GM18873 (cell line): ENCODE data around the gene LINS1.

Source experiments
- ATAC-seq: cut with Tn5 transposase; IDR thresholded peaks from one replicate; pipeline ENCODE4 v1.9.1; 2021; ENCODE audit warnings: mild to moderate bottlenecking, moderate library complexity, moderate number of reproducible peaks; ENCODE audit not compliant: unreplicated experiment, low FRiP score

LINS1 gene

GRCh38 chr15:100602064-100602822 is at the start of gene LINS1, which contains the start of gene ASB7:
Gene LINS1, minus strand, starts transcription at chr15:100602184. Its CDS starts 21,342 bp downstream, at chr15:100580842.
Gene ASB7, plus strand, starts transcription at chr15:100602589. Its CDS starts 9,628 bp downstream, at chr15:100612217.
- peak; percentile 92 for ATAC-seq

- no peak for ATAC-seq
Observed at GRCh38 chr15:100651253-100651652, 49.3 kb upstream of the LINS1 start.

GRCh38 chr15:100650685-100651084 is 48.7 kb upstream of the LINS1 start:
- ATAC-seq, result no peak

GRCh38 chr15:100648951-100649350 is 47.0 kb upstream of the LINS1 start:
- ATAC-seq, result no peak

GRCh38 chr15:100645671-100646070 is 43.7 kb upstream of the LINS1 start:
- ATAC-seq, result no peak

- no peak for ATAC-seq
Observed at GRCh38 chr15:100642950-100643338, 41.0 kb upstream of the LINS1 start.

GRCh38 chr15:100642213-100642949 is 40.4 kb upstream of the LINS1 start:
- no peak for ATAC-seq

GRCh38 chr15:100638177-100638730 is 36.3 kb upstream of the LINS1 start:
- ATAC-seq, result no peak

GRCh38 chr15:100635406-100636071 is 33.6 kb upstream of the LINS1 start:
- no peak for ATAC-seq

- ATAC-seq, result no peak
Observed at GRCh38 chr15:100633763-100634075, 31.7 kb upstream of the LINS1 start.

- no peak for ATAC-seq
Observed at GRCh38 chr15:100631831-100632230, 29.8 kb upstream of the LINS1 start.

- no peak for ATAC-seq
Observed at GRCh38 chr15:100628746-100629145, 26.8 kb upstream of the LINS1 start.

- peak; percentile 56 for ATAC-seq
Observed at GRCh38 chr15:100627789-100628395, 25.9 kb upstream of the LINS1 start.

- ATAC-seq, result no peak
Observed at GRCh38 chr15:100623301-100623700, 21.3 kb upstream of the LINS1 start.

- ATAC-seq, result no peak
Observed at GRCh38 chr15:100616700-100617099, 14.7 kb upstream of the LINS1 start.

GRCh38 chr15:100615801-100616200 is 13.8 kb upstream of the LINS1 start:
- ATAC-seq, result no peak

- ATAC-seq, result no peak
Observed at GRCh38 chr15:100614918-100615317, 12.9 kb upstream of the LINS1 start.

GRCh38 chr15:100614336-100614735 is 12.4 kb upstream of the LINS1 start:
- ATAC-seq, result no peak

- no peak for ATAC-seq
Observed at GRCh38 chr15:100613208-100613607, 11.2 kb upstream of the LINS1 start.

GRCh38 chr15:100612539-100612938 is 10.6 kb upstream of the LINS1 start:
- ATAC-seq, result no peak
